WTC11 (cell line): ENCODE data around the gene BCAS3. TPM values are rescaled to one million over a fixed set of nuclear protein-coding genes. Genes with fewer than 3 reads are reported as not detected.

Experiments used
- ATAC-seq: fragments of 200-7000 bp; cut with Tn5 transposase; 2 replicates; pipeline ENCODE4 v1.10.0; 2021; ENCODE audit warnings: mild to moderate bottlenecking, moderate library complexity
- CTCF ChIA-PET: fragments of 300-600 bp; sonication (Branson Sonifier 250); formaldehyde crosslinking; loops from one replicate; lab custom pipeline; 2021; ENCODE audit warnings: antibody characterized with exemption; lab: Charles Lee
- POLR2A ChIA-PET: fragments of 350-600 bp; sonication (Branson Sonifier 250); formaldehyde crosslinking; loops from one replicate; lab custom pipeline; 2021; ENCODE audit warnings: antibody characterized with exemption; lab: Charles Lee
- DNase-seq: peaks from one replicate; pipeline ENCODE4 v3.0.0; 2021; ENCODE audit warnings: low spot score
- H3K27ac Mint-ChIP-seq: 2 replicates; pipeline ENCODE4 v1.8.0; 2021; ENCODE audit warnings: mixed read lengths
- H3K27me3 Mint-ChIP-seq: 2 replicates; pipeline ENCODE4 v1.8.0; 2021; ENCODE audit warnings: low read depth, mild to moderate bottlenecking, moderate library complexity, mixed read lengths
- H3K36me3 Mint-ChIP-seq: 2 replicates; pipeline ENCODE4 v1.8.0; 2021; ENCODE audit warnings: mixed read lengths
- H3K4me1 Mint-ChIP-seq: 2 replicates; pipeline ENCODE4 v1.8.0; 2022; ENCODE audit warnings: mixed read lengths
- H3K4me3 Mint-ChIP-seq: 2 replicates; pipeline ENCODE4 v1.8.0; 2021; ENCODE audit warnings: mild to moderate bottlenecking, moderate library complexity, mixed read lengths
- H3K9me3 Mint-ChIP-seq: 2 replicates; pipeline ENCODE4 v1.8.0; 2021; ENCODE audit warnings: mixed read lengths
- EMX1 ChIP-seq: fragments of 250-450 bp; sonication (Bioruptor Pico); IDR thresholded peaks from 2 replicates; pipeline ENCODE4 v1.8.0; 2021; ENCODE audit warnings: mild to moderate bottlenecking
- GRHL2 ChIP-seq: fragments of 250-450 bp; sonication (Bioruptor Pico); IDR thresholded peaks from 2 replicates; pipeline ENCODE4 v1.8.0; 2022; ENCODE audit warnings: mild to moderate bottlenecking, moderate library complexity; ENCODE audit not compliant: insufficient replicate concordance, severe bottlenecking
- MAX ChIP-seq: sonication (generic); formaldehyde crosslinking; IDR thresholded peaks from 2 replicates; pipeline ENCODE4 v1.8.0; 2022; ENCODE audit warnings: mild to moderate bottlenecking, missing genetic modification reagents
- NR3C1 ChIP-seq: sonication (generic); formaldehyde crosslinking; conservative IDR thresholded peaks from 2 replicates; pipeline ENCODE4 v1.8.1; 2023; ENCODE audit warnings: low read depth, mild to moderate bottlenecking, missing genetic modification reagents
- PRRX2 ChIP-seq: fragments of 250-450 bp; sonication (Bioruptor Pico); IDR thresholded peaks from 2 replicates; pipeline ENCODE4 v1.8.0; 2021; ENCODE audit warnings: mild to moderate bottlenecking
- TEAD4 ChIP-seq: sonication (generic); formaldehyde crosslinking; IDR thresholded peaks from 2 replicates; pipeline ENCODE4 v1.8.0; 2022; ENCODE audit warnings: mild to moderate bottlenecking, missing genetic modification reagents
- total RNA-seq: library from RNA; stranded (reverse); gene quantifications from 3 replicates; pipeline ENCODE4 v1.2.3, GENCODE V29; 2021
- TF ChIP-seq, protein P1 (sequence below): sonication (generic); formaldehyde crosslinking; IDR thresholded peaks from 2 replicates; pipeline ENCODE4 v1.8.0; 2022; ENCODE audit warnings: mild to moderate bottlenecking, missing genetic modification reagents
- TF ChIP-seq, protein P2 (sequence below): fragments of 250-450 bp; sonication (Bioruptor Pico); conservative IDR thresholded peaks from 2 replicates; pipeline ENCODE4 v1.9.0; 2021; ENCODE audit warnings: mild to moderate bottlenecking
- TF ChIP-seq, protein P3 (sequence below): sonication (generic); formaldehyde crosslinking; IDR thresholded peaks from 2 replicates; pipeline ENCODE4 v1.8.1; 2022; ENCODE audit warnings: mild to moderate bottlenecking, moderate library complexity, missing genetic modification reagents
- TF ChIP-seq, protein P4 (sequence below): sonication (generic); formaldehyde crosslinking; IDR thresholded peaks from 2 replicates; pipeline ENCODE4 v1.8.0; 2023; ENCODE audit warnings: mild to moderate bottlenecking, missing genetic modification reagents
- TF ChIP-seq, protein P5 (sequence below): sonication (generic); formaldehyde crosslinking; IDR thresholded peaks from 2 replicates; pipeline ENCODE4 v1.8.1; 2022; ENCODE audit warnings: mild to moderate bottlenecking, missing genetic modification reagents, moderate library complexity, borderline replicate concordance
- TF ChIP-seq, protein P6 (sequence below): sonication (generic); formaldehyde crosslinking; IDR thresholded peaks from 2 replicates; pipeline ENCODE4 v1.8.1; 2023; ENCODE audit warnings: mild to moderate bottlenecking, missing genetic modification reagents
- TF ChIP-seq, protein P7 (sequence below): fragments of 250-450 bp; sonication (Bioruptor Pico); IDR thresholded peaks from 2 replicates; pipeline ENCODE4 v1.9.0; 2021; ENCODE audit warnings: mild to moderate bottlenecking

Gene BCAS3
- total RNA-seq, 1 experiment from 2014 or later: 15.5 TPM

- H3K4me3 Mint-ChIP-seq: no peak overlapping the region
- ChIA-PET POLR2A (no interaction called here), CTCF (no interaction called here)
- TF ChIP-seq TEAD4 (CRISPR knock-in tag) (no peak), EMX1 (no peak), NR3C1 (CRISPR knock-in tag) (no peak), MAX (CRISPR knock-in tag) (no peak)
- TF ChIP-seq, protein P1, sequence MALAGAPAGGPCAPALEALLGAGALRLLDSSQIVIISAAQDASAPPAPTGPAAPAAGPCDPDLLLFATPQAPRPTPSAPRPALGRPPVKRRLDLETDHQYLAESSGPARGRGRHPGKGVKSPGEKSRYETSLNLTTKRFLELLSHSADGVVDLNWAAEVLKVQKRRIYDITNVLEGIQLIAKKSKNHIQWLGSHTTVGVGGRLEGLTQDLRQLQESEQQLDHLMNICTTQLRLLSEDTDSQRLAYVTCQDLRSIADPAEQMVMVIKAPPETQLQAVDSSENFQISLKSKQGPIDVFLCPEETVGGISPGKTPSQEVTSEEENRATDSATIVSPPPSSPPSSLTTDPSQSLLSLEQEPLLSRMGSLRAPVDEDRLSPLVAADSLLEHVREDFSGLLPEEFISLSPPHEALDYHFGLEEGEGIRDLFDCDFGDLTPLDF (CRISPR knock-in tag): no peak
- TF ChIP-seq, protein P2, sequence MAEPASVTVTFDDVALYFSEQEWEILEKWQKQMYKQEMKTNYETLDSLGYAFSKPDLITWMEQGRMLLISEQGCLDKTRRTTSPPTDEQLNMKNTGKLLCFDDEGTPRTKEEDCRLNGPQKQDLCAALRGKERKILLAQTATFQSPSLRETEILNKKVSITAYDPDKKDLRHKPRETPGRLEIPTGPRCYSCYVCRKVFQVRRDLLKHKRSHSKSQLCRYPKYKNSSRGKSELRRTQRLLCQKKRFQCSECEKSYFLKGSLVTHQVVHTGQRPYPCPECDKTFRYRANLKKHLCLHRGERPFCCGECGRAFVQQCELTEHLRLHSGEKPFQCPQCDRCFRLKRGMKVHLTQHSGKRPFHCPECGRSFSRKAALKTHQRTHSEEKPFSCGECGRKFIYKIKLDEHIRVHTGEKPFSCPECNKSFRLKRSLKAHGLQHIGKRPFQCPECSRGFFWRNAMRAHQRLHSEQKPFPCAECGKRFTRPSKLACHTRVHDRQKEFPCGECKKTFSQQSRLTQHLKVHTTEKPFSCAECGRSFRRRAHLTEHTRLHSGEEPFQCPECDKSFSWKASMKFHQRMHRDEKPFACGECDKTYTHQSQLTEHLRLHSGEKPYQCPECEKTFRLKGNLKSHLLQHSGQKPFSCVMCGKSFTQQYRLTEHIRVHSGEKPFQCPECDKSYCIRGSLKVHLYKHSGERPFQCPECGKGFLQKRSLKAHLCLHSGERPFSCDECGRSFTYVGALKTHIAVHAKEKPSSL (CRISPR knock-in tag): no peak
- TF ChIP-seq, protein P3, sequence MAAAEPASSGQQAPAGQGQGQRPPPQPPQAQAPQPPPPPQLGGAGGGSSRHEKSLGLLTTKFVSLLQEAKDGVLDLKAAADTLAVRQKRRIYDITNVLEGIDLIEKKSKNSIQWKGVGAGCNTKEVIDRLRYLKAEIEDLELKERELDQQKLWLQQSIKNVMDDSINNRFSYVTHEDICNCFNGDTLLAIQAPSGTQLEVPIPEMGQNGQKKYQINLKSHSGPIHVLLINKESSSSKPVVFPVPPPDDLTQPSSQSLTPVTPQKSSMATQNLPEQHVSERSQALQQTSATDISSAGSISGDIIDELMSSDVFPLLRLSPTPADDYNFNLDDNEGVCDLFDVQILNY (CRISPR knock-in tag): no peak
- no peaks in the 10 kb centered on the region for H3K36me3 Mint-ChIP-seq
- ATAC-seq: no peak
- no peak for DNase-seq
- H3K27ac Mint-ChIP-seq: no peak overlapping the region
- H3K4me1 Mint-ChIP-seq: peaks cover 27% of the 10 kb centered on the region
- no peaks in the 10 kb centered on the region for H3K9me3 Mint-ChIP-seq
- no peaks in the 10 kb centered on the region for H3K27me3 Mint-ChIP-seq
These were observed 628.4 kb downstream of the BCAS3 start for GRCh38 chr17:61306003-61306402.

GRCh38 chr17:61307905-61308886 lies 630.5 kb downstream of the BCAS3 start:
- POLR2A ChIA-PET: interaction anchor here (0.5 kb wide), 1 partner anchor 568 kb away, joined by 3 read pairs; no protein-coding TSS in a partner anchor
- TF ChIP-seq, protein P4, sequence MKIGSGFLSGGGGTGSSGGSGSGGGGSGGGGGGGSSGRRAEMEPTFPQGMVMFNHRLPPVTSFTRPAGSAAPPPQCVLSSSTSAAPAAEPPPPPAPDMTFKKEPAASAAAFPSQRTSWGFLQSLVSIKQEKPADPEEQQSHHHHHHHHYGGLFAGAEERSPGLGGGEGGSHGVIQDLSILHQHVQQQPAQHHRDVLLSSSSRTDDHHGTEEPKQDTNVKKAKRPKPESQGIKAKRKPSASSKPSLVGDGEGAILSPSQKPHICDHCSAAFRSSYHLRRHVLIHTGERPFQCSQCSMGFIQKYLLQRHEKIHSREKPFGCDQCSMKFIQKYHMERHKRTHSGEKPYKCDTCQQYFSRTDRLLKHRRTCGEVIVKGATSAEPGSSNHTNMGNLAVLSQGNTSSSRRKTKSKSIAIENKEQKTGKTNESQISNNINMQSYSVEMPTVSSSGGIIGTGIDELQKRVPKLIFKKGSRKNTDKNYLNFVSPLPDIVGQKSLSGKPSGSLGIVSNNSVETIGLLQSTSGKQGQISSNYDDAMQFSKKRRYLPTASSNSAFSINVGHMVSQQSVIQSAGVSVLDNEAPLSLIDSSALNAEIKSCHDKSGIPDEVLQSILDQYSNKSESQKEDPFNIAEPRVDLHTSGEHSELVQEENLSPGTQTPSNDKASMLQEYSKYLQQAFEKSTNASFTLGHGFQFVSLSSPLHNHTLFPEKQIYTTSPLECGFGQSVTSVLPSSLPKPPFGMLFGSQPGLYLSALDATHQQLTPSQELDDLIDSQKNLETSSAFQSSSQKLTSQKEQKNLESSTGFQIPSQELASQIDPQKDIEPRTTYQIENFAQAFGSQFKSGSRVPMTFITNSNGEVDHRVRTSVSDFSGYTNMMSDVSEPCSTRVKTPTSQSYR (CRISPR knock-in tag): no peak
- TF ChIP-seq, protein P5, sequence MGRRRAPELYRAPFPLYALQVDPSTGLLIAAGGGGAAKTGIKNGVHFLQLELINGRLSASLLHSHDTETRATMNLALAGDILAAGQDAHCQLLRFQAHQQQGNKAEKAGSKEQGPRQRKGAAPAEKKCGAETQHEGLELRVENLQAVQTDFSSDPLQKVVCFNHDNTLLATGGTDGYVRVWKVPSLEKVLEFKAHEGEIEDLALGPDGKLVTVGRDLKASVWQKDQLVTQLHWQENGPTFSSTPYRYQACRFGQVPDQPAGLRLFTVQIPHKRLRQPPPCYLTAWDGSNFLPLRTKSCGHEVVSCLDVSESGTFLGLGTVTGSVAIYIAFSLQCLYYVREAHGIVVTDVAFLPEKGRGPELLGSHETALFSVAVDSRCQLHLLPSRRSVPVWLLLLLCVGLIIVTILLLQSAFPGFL (CRISPR knock-in tag): no peak
- TF ChIP-seq, protein P6, sequence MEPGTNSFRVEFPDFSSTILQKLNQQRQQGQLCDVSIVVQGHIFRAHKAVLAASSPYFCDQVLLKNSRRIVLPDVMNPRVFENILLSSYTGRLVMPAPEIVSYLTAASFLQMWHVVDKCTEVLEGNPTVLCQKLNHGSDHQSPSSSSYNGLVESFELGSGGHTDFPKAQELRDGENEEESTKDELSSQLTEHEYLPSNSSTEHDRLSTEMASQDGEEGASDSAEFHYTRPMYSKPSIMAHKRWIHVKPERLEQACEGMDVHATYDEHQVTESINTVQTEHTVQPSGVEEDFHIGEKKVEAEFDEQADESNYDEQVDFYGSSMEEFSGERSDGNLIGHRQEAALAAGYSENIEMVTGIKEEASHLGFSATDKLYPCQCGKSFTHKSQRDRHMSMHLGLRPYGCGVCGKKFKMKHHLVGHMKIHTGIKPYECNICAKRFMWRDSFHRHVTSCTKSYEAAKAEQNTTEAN (CRISPR knock-in tag): no peak
- TF ChIP-seq PRRX2 (CRISPR knock-in tag): no peak
- TF ChIP-seq GRHL2 (CRISPR knock-in tag): no peak
- TF ChIP-seq MAX (CRISPR knock-in tag): no peak
- TF ChIP-seq, protein P7, sequence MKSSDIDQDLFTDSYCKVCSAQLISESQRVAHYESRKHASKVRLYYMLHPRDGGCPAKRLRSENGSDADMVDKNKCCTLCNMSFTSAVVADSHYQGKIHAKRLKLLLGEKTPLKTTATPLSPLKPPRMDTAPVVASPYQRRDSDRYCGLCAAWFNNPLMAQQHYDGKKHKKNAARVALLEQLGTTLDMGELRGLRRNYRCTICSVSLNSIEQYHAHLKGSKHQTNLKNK (CRISPR knock-in tag): no peak
- TF ChIP-seq, all 79 proteins: peak for 0
- Mint-ChIP-seq H3K36me3 (no peaks in the 10 kb centered on the region), H3K27ac (no peak overlapping the region), H3K27me3 (no peaks in the 10 kb centered on the region), H3K4me1 (peaks cover 20% of the 10 kb centered on the region), H3K9me3 (no peaks in the 10 kb centered on the region), H3K4me3 (no peak overlapping the region)
- DNase-seq (no peak), ATAC-seq (peak; percentile 69)
- CTCF ChIA-PET: no interaction called here
